ENCODE results near the gene CPNE7.

- TF ChIP-seq CTCF (IDR thresholded peaks at IDR 0.05 in 2 of 3, conservative IDR thresholded peaks at IDR 0.05 in 1 of 3; ENCODE audit: control insufficient read depth in 2 of 3, extremely low read depth in 1 of 3, insufficient read depth in 1 of 3, low read depth in 3 of 3, low read length in 3 of 3) (no peak), RAD21 (IDR thresholded peaks at IDR 0.05; ENCODE audit: insufficient read depth, low read depth, low read length) (no peak), HCFC1 (IDR thresholded peaks at IDR 0.05; ENCODE audit: low read length) (no peak), MAX (IDR thresholded peaks at IDR 0.05; ENCODE audit: low read depth, low read length) (no peak), POLR2A (IDR thresholded peaks at IDR 0.05; ENCODE audit: low read depth, low read length) (no peak), FOS (IDR thresholded peaks at IDR 0.05; ENCODE audit: borderline replicate concordance, extremely low read depth, insufficient read length) (no peak), KAT2A (conservative IDR thresholded peaks at IDR 0.05; ENCODE audit: control insufficient read depth, low read depth, low read length) (no peak), TAF1 (IDR thresholded peaks at IDR 0.05; ENCODE audit: borderline replicate concordance, low read depth, low read length) (no peak), CHD1 (IDR thresholded peaks at IDR 0.05; ENCODE audit: low read depth, low read length) (no peak), ZBTB40 (IDR thresholded peaks at IDR 0.05; ENCODE audit: borderline replicate concordance) (no peak)
- TF ChIP-seq, protein P1, sequence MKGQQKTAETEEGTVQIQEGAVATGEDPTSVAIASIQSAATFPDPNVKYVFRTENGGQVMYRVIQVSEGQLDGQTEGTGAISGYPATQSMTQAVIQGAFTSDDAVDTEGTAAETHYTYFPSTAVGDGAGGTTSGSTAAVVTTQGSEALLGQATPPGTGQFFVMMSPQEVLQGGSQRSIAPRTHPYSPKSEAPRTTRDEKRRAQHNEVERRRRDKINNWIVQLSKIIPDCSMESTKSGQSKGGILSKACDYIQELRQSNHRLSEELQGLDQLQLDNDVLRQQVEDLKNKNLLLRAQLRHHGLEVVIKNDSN (IDR thresholded peaks at IDR 0.05; ENCODE audit: borderline replicate concordance, extremely low read length, insufficient read depth, low read depth, low read length) = no peak
Measured at GRCh38 chr16:89537549-89537925, 38.0 kb upstream of the CPNE7 start.

Data from GM12878 (cell line).